Panc1 (cell line): ENCODE measurements around the gene RYK. TPM values are rescaled to one million over a fixed set of nuclear protein-coding genes. Genes with fewer than 3 reads are reported as not detected.

Source experiments
- ATAC-seq: fragments of 200-7000 bp; cut with Tn5 transposase; 2 replicates; pipeline ENCODE4 v1.9.1; 2020; ENCODE audit warnings: mild to moderate bottlenecking, moderate library complexity
- BruUV-seq: library from RNA; stranded (reverse); fragments of 400-500 nt; replicated peaks from 2 replicates; lab custom pipeline; 2021; lab: Mats Ljungman, UMichigan
- CTCF ChIA-PET: fragments of 300-600 bp; sonication (Branson Sonifier 250); formaldehyde crosslinking; loops from one replicate; lab custom pipeline; 2022; ENCODE audit warnings: antibody characterized with exemption; lab: Charles Lee
- POLR2A ChIA-PET: fragments of 300-600 bp; sonication (Branson Sonifier 250); formaldehyde crosslinking; loops from one replicate; lab custom pipeline; 2022; ENCODE audit warnings: antibody characterized with exemption; lab: Charles Lee
- DNase-seq: peaks from one replicate; pipeline ENCODE4 v3.0.0-alpha.2; 2010; ENCODE audit warnings: low read depth, low spot score
- H3K27ac ChIP-seq: 2 replicates; pipeline ENCODE4 v1.5.1; 2011; ENCODE audit warnings: mild to moderate bottlenecking, low read length, inconsistent platforms
- H3K27me3 ChIP-seq: fragments of 200-500 bp; sonication (Bioruptor generic); 2 replicates; pipeline ENCODE4 v1.6.0; 2014; ENCODE audit warnings: low read length, inconsistent platforms; ENCODE audit not compliant: control insufficient read depth, insufficient read depth
- H3K36me3 ChIP-seq: fragments of 200-500 bp; sonication (Bioruptor generic); 2 replicates; pipeline ENCODE4 v1.5.1; 2014; ENCODE audit warnings: inconsistent platforms, mild to moderate bottlenecking, low read length, moderate library complexity; ENCODE audit not compliant: control insufficient read depth, insufficient read depth
- H3K4me1 ChIP-seq: 2 replicates; pipeline ENCODE4 v1.5.1; 2011; ENCODE audit warnings: inconsistent platforms, mild to moderate bottlenecking, low read length, moderate library complexity; ENCODE audit not compliant: control insufficient read depth, insufficient read depth
- H3K4me3 ChIP-seq, 2 experiments: 2 replicates each; pipeline ENCODE4 v1.5.1; 2011 to 2012; ENCODE audit warnings: low read depth in 2 of 2, low read length in 2 of 2, mild to moderate bottlenecking in 2 of 2, inconsistent platforms in 1 of 2, moderate library complexity in 1 of 2
- H3K9me3 ChIP-seq: fragments of 200-500 bp; sonication (Bioruptor generic); 2 replicates; pipeline ENCODE4 v1.5.1; 2014; ENCODE audit warnings: low read depth, mild to moderate bottlenecking, inconsistent platforms, low read length, moderate library complexity; ENCODE audit not compliant: control insufficient read depth, insufficient read depth
- POLR2AphosphoS5 ChIP-seq: IDR thresholded peaks from 2 replicates; pipeline ENCODE4 v1.6.1; 2012; ENCODE audit warnings: mild to moderate bottlenecking, low read depth, low read length, moderate library complexity
- SIN3A ChIP-seq: IDR thresholded peaks from 2 replicates; pipeline ENCODE4 v1.6.1; 2012; ENCODE audit warnings: low read depth, mild to moderate bottlenecking, low read length, moderate library complexity, borderline replicate concordance; ENCODE audit not compliant: insufficient read depth
- TCF7L2 ChIP-seq: IDR thresholded peaks from 2 replicates; pipeline ENCODE4 v1.6.1; 2011; ENCODE audit warnings: mild to moderate bottlenecking, low read depth, low read length, inconsistent platforms
- in situ Hi-C: cut with HindIII; loops from 2 replicates; pipeline ENCODE4 v1.10.0; 2016; ENCODE audit warnings: low sequenced_read_pairs, low pct_unique_long_range_greater_than_20kb
- intact Hi-C: fragments of 100-400 bp; cut with micrococcal nuclease; formaldehyde crosslinking; loops from one replicate; pipeline ENCODE4 v1.10.0; 2022; ENCODE audit not compliant: unreplicated experiment
- total RNA-seq: library from RNA; stranded (reverse); gene quantifications from one replicate; pipeline ENCODE4 v1.2.1, GENCODE V29; 2021; ENCODE audit not compliant: unreplicated experiment
- TF ChIP-seq, protein P1 (sequence below): fragments of 450-650 bp; IDR thresholded peaks from 2 replicates; pipeline ENCODE4 v1.5.1; 2017; ENCODE audit warnings: mild to moderate bottlenecking
- TF ChIP-seq, protein P2 (sequence below), 2 experiments: IDR thresholded peaks; 2 replicates each; pipeline ENCODE4 v1.6.1; 2011 to 2012; ENCODE audit warnings: low read depth in 2 of 2, control low read depth in 1 of 2, low read length in 1 of 2, mild to moderate bottlenecking in 1 of 2, moderate library complexity in 1 of 2; ENCODE audit not compliant: insufficient read depth in 1 of 2

The RYK gene
- total RNA-seq, 1 experiment from 2014 or later = 82.7 TPM

DNA sequence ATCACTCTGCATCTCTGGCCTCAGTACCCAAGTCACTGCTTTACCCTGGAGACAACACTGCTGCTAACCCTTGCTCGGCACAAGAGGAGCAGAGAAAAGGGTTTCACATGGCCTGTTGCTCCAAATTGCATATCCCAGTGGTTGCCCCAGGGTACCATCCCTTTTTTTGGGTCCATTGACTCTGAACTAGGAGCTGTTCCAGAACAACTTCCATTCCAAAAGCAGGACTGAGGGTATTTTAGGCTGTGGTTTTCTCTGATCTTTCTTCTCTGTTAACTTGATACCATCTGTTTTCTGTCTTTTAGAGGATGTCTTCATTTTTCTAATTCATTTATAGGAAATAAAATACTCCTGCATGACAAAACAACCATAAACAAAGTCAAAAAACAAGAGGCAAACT lies 17.3 kb upstream of the RYK start:
- no peak for DNase-seq

DNA sequence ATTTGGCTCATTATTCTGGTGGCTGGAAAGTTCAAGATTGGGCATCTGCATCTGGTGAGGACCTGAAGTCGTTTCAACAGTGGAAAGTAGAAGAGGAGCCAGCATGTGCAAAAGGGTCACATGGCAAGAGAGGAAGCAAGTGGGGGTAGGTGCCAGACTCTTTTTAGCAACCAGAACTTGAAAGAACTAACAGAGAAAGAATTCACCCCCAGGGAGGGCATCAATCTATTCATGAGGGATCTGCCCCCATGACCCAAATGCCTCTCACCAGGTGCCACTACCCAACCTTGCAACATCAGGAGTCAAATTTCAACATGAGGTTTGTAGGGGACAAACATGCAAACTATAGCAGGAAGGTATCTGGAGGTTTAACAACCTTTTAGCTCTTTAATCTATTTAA lies 10.3 kb upstream of the RYK start:
- no peak overlapping the region for H3K4me3 ChIP-seq
- no peak for TF ChIP-seq SIN3A
- TF ChIP-seq POLR2AphosphoS5 = no peak
- TF ChIP-seq, protein P1, sequence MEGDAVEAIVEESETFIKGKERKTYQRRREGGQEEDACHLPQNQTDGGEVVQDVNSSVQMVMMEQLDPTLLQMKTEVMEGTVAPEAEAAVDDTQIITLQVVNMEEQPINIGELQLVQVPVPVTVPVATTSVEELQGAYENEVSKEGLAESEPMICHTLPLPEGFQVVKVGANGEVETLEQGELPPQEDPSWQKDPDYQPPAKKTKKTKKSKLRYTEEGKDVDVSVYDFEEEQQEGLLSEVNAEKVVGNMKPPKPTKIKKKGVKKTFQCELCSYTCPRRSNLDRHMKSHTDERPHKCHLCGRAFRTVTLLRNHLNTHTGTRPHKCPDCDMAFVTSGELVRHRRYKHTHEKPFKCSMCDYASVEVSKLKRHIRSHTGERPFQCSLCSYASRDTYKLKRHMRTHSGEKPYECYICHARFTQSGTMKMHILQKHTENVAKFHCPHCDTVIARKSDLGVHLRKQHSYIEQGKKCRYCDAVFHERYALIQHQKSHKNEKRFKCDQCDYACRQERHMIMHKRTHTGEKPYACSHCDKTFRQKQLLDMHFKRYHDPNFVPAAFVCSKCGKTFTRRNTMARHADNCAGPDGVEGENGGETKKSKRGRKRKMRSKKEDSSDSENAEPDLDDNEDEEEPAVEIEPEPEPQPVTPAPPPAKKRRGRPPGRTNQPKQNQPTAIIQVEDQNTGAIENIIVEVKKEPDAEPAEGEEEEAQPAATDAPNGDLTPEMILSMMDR = no peak
- TF ChIP-seq TCF7L2 = no peak
- TF ChIP-seq, protein P2, sequence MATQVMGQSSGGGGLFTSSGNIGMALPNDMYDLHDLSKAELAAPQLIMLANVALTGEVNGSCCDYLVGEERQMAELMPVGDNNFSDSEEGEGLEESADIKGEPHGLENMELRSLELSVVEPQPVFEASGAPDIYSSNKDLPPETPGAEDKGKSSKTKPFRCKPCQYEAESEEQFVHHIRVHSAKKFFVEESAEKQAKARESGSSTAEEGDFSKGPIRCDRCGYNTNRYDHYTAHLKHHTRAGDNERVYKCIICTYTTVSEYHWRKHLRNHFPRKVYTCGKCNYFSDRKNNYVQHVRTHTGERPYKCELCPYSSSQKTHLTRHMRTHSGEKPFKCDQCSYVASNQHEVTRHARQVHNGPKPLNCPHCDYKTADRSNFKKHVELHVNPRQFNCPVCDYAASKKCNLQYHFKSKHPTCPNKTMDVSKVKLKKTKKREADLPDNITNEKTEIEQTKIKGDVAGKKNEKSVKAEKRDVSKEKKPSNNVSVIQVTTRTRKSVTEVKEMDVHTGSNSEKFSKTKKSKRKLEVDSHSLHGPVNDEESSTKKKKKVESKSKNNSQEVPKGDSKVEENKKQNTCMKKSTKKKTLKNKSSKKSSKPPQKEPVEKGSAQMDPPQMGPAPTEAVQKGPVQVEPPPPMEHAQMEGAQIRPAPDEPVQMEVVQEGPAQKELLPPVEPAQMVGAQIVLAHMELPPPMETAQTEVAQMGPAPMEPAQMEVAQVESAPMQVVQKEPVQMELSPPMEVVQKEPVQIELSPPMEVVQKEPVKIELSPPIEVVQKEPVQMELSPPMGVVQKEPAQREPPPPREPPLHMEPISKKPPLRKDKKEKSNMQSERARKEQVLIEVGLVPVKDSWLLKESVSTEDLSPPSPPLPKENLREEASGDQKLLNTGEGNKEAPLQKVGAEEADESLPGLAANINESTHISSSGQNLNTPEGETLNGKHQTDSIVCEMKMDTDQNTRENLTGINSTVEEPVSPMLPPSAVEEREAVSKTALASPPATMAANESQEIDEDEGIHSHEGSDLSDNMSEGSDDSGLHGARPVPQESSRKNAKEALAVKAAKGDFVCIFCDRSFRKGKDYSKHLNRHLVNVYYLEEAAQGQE (IDR thresholded peaks at IDR 0.05; ENCODE audit: insufficient read depth in 1 of 2, low read depth in 2 of 2, low read length in 1 of 2) = no peak
- ChIA-PET POLR2A (no interaction called here), CTCF (no interaction called here)
- DNase-seq (no peak), ATAC-seq (no peak)
- H3K4me1 ChIP-seq = no peaks in the 10 kb centered on the region
- in situ Hi-C loops (no loop called here), intact Hi-C loops (no loop called here)
- H3K27ac ChIP-seq = no peak overlapping the region
- no TSS peak for BruUV-seq
- no peaks in the 10 kb centered on the region for H3K36me3 ChIP-seq
- H3K27me3 ChIP-seq = no peaks in the 10 kb centered on the region
- H3K9me3 ChIP-seq = no peaks in the 10 kb centered on the region

More for the DNA sequence above, 17.3 kb upstream of the RYK start:
- Histone ChIP-seq H3K27me3 (no peaks in the 10 kb centered on the region), H3K9me3 (no peaks in the 10 kb centered on the region), H3K36me3 (no peaks in the 10 kb centered on the region), H3K4me1 (no peaks in the 10 kb centered on the region), H3K4me3 (no peak overlapping the region), H3K27ac (no peak overlapping the region)
- ChIA-PET CTCF (no interaction called here), POLR2A (no interaction called here)
- in situ Hi-C loops = no loop called here
- no TSS peak for BruUV-seq
- no peak for ATAC-seq
- TF ChIP-seq SIN3A (no peak), POLR2AphosphoS5 (no peak), TCF7L2 (no peak)
- TF ChIP-seq, protein P2 (IDR thresholded peaks at IDR 0.05; ENCODE audit: insufficient read depth in 1 of 2, low read depth in 2 of 2, low read length in 1 of 2) = no peak
- TF ChIP-seq, protein P1 = no peak
- intact Hi-C loops = no loop called here
